Umbilical cord (tissue), 2 donors: ENCODE data around the gene NLN. TPM values are rescaled to one million over a fixed set of nuclear protein-coding genes. Genes with fewer than 3 reads are reported as not detected.
"Not testable (repeated sequence)": the region's sequence is repeated elsewhere in the genome, so short reads cannot be mapped to it uniquely, and the experiment has no call there.

ENCODE experiments used
- DNase-seq: peaks from one replicate; pipeline ENCODE4 v3.0.0-alpha.2; 2015; ENCODE audit warnings: low spot score
- total RNA-seq: library from RNA; depleted of rRNA; stranded (reverse); fragments of >200 nt; gene quantifications from one replicate; pipeline ENCODE4 v1.2.3, GENCODE V29; 2014; ENCODE audit warnings: low replicate concordance; ENCODE audit not compliant: insufficient read depth

The NLN gene
- total RNA-seq, 1 donor from 2014 or later, result 10.4 TPM

DNA sequence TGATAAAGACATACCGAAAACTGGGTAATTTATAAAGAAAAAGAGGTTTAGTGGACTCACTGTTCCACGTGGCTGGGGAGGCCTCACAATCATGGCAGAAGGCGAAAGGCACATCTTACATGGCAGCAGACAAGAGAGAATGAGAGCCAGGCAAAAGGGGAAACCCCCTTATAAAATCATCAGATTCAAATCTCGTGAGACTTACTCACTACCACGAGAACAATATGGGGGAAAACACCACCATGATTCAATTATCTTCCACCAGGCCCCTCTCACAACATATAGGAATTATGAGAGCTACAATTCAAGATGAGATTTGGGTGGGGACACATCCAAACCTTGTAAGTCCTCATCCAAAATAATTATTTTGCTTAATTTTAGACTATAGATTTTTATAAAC lies 149.8 kb downstream of the NLN start:
- DNase-seq, result not testable (repeated sequence)

DNA sequence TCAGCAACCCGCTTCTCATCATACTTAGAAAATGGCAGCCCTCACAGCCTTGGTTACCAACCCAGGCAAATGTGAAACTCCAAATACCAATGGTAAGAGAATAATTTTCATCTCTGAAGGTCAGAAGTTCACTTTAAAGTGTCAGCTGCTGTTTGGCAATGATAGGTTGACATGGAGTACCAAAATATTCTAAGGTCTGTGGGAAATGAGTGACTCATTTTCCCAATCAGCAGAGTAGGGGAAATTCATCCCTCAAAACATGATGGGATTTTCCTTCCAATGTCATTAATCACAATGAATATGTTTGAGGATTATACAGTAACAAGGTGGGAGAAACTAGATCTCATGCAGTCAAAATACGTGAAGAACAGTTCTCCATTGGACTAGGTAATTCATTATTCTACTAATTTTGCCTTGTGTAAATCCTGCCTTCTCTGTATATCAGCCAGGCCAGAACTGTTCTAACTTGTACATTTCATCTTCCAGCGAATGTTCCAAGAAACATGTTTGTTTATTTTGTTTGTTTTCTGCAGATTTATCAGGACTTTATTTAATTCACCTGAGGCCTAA lies 151.3 kb downstream of the NLN start:
- DNase-seq, result no peak

DNA sequence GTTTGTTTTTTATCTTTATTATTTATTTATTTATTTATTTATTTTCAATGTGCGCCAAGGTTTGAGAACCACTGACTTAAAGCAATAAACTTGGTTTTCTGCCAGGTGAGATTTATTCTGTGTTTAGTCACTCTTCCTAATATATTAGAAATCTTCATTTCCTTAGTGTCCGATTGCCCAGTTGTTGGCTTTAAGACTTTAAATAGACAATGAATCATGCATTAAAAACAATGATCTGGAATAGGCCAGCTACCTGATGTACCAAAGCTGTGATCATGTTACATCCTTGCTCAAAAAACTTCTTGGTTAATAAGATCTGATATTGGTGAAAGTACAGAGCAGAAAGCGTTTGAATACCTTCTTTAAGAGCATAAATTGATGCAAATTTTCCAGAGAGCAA lies 152.2 kb downstream of the NLN start:
- DNase-seq, result no peak

DNA sequence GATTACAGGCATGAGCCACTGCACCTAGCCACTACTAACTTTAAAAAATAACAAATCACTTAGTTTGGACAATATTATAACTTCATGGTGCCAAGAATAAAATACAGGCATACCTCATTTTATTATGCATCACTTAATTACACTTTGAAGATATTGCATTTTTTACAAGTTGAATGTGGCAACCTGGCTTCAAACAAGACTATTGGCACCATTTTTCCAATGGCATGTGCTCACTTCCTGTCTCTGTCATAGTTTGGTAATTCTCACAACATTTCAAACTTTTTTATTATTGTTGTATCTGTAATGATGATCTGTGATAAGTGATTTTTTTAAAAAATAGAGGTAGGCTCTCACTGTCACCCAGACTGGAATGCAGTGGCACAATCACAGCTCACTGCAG lies 154.5 kb downstream of the NLN start:
- no peak for DNase-seq

DNA sequence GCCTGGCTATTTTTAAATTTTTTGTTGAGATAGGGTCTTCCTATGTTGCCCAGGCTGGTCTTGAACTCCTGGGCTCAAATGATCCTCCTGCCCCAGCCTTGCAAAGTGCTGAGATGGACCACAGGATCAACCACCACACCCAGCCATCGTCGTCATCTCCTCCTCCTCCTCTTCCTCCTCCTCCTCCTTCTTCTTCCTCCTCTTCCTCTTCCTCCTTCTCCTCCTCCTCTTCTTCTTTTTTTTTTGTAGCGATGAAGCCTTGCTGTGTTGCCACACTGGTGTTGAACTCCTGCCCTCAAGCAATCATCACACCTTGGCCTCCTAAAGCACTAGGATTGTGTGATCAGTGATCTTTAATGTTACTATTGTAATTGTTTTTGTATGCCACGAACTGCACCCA lies 155.0 kb downstream of the NLN start:
- no peak for DNase-seq

Other genes starting within 250 kb of the NLN start
- 104 TPM for gene ADAMTS6, start 240.3 kb upstream of the NLN start, total RNA-seq
- gene CENPK, start 159.0 kb upstream of the NLN start, total RNA-seq, result 10.4 TPM
- gene PPWD1, start 158.9 kb upstream of the NLN start, total RNA-seq, result 68.1 TPM
- 25.3 TPM for gene TRIM23, start 97.9 kb upstream of the NLN start, total RNA-seq
- gene SHLD3, start 97.2 kb upstream of the NLN start, total RNA-seq, result 2.2 TPM
- gene TRAPPC13, start 97.2 kb upstream of the NLN start, total RNA-seq, result 22.1 TPM
- gene SGTB, start 96 bp upstream of the NLN start, total RNA-seq, result 11.8 TPM
- gene ERBIN, start 204.4 kb downstream of the NLN start, total RNA-seq, result 119 TPM